HEK293T (cell line): Measurements from ENCODE around the gene PF4V1.

Experiments
- ARNT ChIP-seq: fragments of 450-650 bp; IDR thresholded peaks from 2 replicates; pipeline ENCODE4 v1.6.1; 2017; ENCODE audit warnings: mild to moderate bottlenecking
- BHLHE40 ChIP-seq: fragments of 450-650 bp; IDR thresholded peaks from 2 replicates; pipeline ENCODE4 v1.6.1; 2016; ENCODE audit warnings: mild to moderate bottlenecking, moderate library complexity, borderline replicate concordance
- ELF4 ChIP-seq: fragments of 450-650 bp; IDR thresholded peaks from 2 replicates; pipeline ENCODE4 v1.6.1; 2017; ENCODE audit warnings: antibody characterized with exemption
- FOXK2 ChIP-seq: fragments of 450-650 bp; IDR thresholded peaks from 2 replicates; pipeline ENCODE4 v1.6.1; 2016; ENCODE audit warnings: mild to moderate bottlenecking
- HDGF ChIP-seq: fragments of 450-650 bp; IDR thresholded peaks from 2 replicates; pipeline ENCODE4 v1.6.1; 2017; ENCODE audit warnings: antibody characterized with exemption, borderline replicate concordance
- L3MBTL2 ChIP-seq: fragments of 450-650 bp; conservative IDR thresholded peaks from 2 replicates; pipeline ENCODE4 v1.6.1; 2016; ENCODE audit warnings: mild to moderate bottlenecking
- NFRKB ChIP-seq: fragments of 450-650 bp; IDR thresholded peaks from 2 replicates; pipeline ENCODE4 v1.6.1; 2016; ENCODE audit warnings: mild to moderate bottlenecking, moderate library complexity
- PKNOX1 ChIP-seq: fragments of 450-650 bp; IDR thresholded peaks from 2 replicates; pipeline ENCODE4 v1.6.1; 2016
- SP1 ChIP-seq: fragments of 450-650 bp; IDR thresholded peaks from 2 replicates; pipeline ENCODE4 v1.6.1; 2017
- SUZ12 ChIP-seq: fragments of 450-650 bp; IDR thresholded peaks from 2 replicates; pipeline ENCODE4 v1.6.1; 2016; ENCODE audit warnings: mild to moderate bottlenecking
- ZNF384 ChIP-seq: fragments of 450-650 bp; IDR thresholded peaks from 2 replicates; pipeline ENCODE4 v1.6.1; 2016

GRCh38 chr4:73832651-73833237 is 20.4 kb upstream of the PF4V1 start:
- TF ChIP-seq SUZ12 (no peak), L3MBTL2 (no peak), ELF4 (no peak), ZNF384 (no peak), HDGF (no peak), NFRKB (no peak), SP1 (no peak), PKNOX1 (no peak), FOXK2 (no peak), BHLHE40 (no peak), ARNT (no peak)
